ENCODE data around the gene AJAP1.
"Not testable (repeated sequence)": the region's sequence is repeated elsewhere in the genome, so short reads cannot be mapped to it uniquely, and the experiment has no call there.

The AJAP1 gene

DNA sequence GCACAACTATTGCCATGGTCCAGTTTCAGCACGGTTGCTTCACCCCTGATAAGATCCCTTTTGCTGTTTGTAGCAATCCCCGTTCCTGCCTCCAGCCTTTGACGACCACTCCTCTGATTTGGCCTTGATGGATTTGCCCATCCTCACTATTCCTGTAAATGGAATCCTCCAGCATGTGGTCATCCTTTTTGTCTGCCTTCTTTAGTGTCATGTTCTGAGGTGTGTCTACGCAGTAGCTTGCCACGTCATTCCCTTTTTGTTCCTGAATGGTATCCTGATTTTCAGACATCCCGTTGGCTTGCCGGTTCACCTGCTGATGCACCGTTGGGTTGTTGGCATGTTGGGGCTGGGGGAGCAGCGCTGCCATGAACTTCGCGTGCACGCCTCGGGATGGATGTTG lies 7.8 kb downstream of the AJAP1 start:
- Histone ChIP-seq H3K27ac (no peak overlapping the region), H3K27me3 (replicated peaks) (no peaks in the 10 kb centered on the region), H3K36me3 (replicated peaks) (no peaks in the 10 kb centered on the region), H3K4me3 (ENCODE audit: low read depth, low read length) (no peak overlapping the region)
- TF ChIP-seq, protein P1, sequence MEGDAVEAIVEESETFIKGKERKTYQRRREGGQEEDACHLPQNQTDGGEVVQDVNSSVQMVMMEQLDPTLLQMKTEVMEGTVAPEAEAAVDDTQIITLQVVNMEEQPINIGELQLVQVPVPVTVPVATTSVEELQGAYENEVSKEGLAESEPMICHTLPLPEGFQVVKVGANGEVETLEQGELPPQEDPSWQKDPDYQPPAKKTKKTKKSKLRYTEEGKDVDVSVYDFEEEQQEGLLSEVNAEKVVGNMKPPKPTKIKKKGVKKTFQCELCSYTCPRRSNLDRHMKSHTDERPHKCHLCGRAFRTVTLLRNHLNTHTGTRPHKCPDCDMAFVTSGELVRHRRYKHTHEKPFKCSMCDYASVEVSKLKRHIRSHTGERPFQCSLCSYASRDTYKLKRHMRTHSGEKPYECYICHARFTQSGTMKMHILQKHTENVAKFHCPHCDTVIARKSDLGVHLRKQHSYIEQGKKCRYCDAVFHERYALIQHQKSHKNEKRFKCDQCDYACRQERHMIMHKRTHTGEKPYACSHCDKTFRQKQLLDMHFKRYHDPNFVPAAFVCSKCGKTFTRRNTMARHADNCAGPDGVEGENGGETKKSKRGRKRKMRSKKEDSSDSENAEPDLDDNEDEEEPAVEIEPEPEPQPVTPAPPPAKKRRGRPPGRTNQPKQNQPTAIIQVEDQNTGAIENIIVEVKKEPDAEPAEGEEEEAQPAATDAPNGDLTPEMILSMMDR (IDR thresholded peaks at IDR 0.05; ENCODE audit: low read depth, low read length, missing control alignments): no peak
- in situ Hi-C loops (cut with HindIII; ENCODE audit: low pct_ligation_motif_present, low sequenced_read_pairs): no loop called here
- no peak for DNase-seq

DNA sequence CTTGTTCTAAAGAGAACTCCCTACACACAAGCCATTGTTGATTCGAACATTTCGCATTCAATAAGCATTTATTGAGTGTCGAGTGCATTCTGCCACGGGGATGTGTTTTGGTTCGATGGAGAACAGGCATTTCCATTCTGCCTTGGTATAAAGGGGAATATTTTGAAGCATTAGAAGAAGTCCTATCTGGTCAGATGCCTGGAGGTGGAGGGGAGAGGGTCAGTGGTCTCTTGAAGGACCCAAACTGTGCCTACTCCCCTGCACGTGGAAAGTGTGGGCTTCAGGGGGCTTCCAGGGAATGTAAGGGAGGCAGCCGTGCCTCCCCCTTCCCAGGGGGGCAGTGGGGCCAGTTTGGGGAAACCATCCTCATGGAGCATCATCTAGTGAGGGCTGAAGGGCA lies 8.3 kb downstream of the AJAP1 start:
- TF ChIP-seq, protein P1 (IDR thresholded peaks at IDR 0.05; ENCODE audit: low read depth, low read length, missing control alignments): no peak

DNA sequence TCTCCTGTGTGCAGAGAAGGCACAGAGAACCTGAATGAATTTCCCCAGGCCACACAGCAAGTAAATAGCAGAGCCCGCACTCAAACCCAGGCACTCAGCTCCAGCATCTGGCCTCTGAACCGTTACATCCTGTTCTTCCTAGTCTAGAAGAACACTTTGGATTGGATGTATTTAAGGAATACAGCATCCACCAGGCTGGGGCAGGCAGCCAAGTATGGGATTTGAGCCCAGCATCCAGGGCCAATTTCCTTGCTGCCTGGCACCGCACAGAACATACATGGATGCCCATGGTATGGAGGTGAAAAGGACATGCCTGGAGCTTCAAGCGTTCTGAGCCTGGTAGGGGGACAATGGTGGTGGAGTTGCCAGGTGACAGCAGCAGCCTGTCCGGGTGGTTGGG lies 9.7 kb downstream of the AJAP1 start:
- TF ChIP-seq, protein P1 (IDR thresholded peaks at IDR 0.05; ENCODE audit: low read depth, low read length, missing control alignments): no peak
- Histone ChIP-seq H3K27me3 (replicated peaks) (no peaks in the 10 kb centered on the region), H3K36me3 (replicated peaks) (no peaks in the 10 kb centered on the region), H3K4me3 (ENCODE audit: low read depth, low read length) (no peak overlapping the region), H3K27ac (peak overlapping the region; percentile 17)
- in situ Hi-C loops (cut with HindIII; ENCODE audit: low pct_ligation_motif_present, low sequenced_read_pairs): no loop called here
- DNase-seq: no peak

More for the DNA sequence above, 8.3 kb downstream of the AJAP1 start:
- H3K36me3 ChIP-seq (replicated peaks): no peaks in the 10 kb centered on the region
- in situ Hi-C loops (cut with HindIII; ENCODE audit: low pct_ligation_motif_present, low sequenced_read_pairs): no loop called here
- no peak overlapping the region for H3K27ac ChIP-seq
- no peak overlapping the region for H3K4me3 ChIP-seq (ENCODE audit: low read depth, low read length)
- no peaks in the 10 kb centered on the region for H3K27me3 ChIP-seq (replicated peaks)
- DNase-seq: no peak

DNA sequence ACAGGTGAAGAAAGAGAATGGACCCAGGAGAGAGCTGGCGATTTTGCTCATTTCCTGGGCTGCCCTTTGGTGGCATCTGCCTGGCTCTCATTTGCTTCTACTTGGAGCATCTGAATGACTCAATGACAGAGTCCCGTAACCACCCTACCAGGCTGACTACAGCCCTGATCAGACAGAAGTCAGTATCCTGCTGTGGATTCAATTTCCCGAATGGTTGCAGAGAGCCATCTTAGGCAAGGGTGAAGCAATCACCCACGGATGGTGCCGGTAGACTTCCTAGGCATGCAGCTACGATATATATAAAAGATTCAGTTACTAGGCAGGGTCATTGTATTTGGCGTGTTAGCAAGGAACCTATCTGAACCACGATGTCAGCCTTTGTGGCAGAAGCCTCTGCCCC lies 10.2 kb downstream of the AJAP1 start:
- Histone ChIP-seq H3K27me3 (replicated peaks) (no peaks in the 10 kb centered on the region), H3K4me3 (ENCODE audit: low read depth, low read length) (no peak overlapping the region), H3K27ac (peak overlapping the region; percentile 54), H3K36me3 (replicated peaks) (no peaks in the 10 kb centered on the region)
- in situ Hi-C loops (cut with HindIII; ENCODE audit: low pct_ligation_motif_present, low sequenced_read_pairs): no loop called here
- TF ChIP-seq, protein P1 (IDR thresholded peaks at IDR 0.05; ENCODE audit: low read depth, low read length, missing control alignments): no peak
- DNase-seq: no peak

DNA sequence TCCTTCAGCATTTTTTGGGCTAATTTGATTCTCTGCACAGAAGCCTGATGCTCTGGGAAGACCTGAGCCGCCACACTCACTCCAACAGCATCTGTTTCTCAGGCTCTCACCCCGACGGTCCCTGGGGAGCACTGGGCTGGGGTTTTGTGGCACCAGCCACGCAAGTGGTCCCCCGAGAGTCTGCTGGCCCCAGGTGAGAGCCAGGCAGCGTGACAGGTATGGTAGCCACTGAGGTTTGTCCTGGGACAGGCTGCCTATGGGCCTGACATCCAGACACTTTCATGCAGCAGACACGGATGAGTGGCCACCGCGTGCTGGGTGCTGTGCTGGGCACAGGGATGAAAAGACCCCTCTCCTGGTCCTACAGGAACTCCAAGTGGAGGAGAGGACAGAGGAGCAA lies 11.0 kb downstream of the AJAP1 start:
- H3K36me3 ChIP-seq (replicated peaks): no peaks in the 10 kb centered on the region
- DNase-seq: no peak
- in situ Hi-C loops (cut with HindIII; ENCODE audit: low pct_ligation_motif_present, low sequenced_read_pairs): no loop called here
- H3K4me3 ChIP-seq (ENCODE audit: low read depth, low read length): no peak overlapping the region
- TF ChIP-seq, protein P1 (IDR thresholded peaks at IDR 0.05; ENCODE audit: low read depth, low read length, missing control alignments): no peak
- H3K27ac ChIP-seq: peak overlapping the region; percentile 54
- H3K27me3 ChIP-seq (replicated peaks): no peaks in the 10 kb centered on the region

DNA sequence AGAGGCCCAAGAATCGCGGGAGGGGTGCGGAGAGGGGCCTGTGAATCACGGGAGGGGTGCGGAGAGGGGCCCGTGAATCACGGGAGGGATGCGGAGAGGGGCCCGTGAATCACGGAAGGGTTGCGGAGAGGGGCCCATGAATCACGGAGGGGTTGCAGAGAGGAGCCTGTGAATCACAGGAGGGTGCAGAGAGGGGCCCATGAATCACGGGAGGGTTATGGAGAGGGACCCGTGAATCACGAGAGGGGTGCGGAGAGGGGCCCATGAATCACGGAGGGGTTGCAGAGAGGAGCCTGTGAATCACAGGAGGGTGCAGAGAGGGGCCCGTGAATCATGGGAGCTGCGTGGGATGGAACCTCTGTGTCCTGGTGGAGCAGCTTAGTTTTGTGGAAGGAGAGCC lies 12.3 kb downstream of the AJAP1 start:
- peak; percentile 82 for DNase-seq
- H3K4me3 ChIP-seq (ENCODE audit: low read depth, low read length); H3K27me3 ChIP-seq (replicated peaks); in situ Hi-C loops (cut with HindIII; ENCODE audit: low pct_ligation_motif_present, low sequenced_read_pairs); H3K36me3 ChIP-seq (replicated peaks): not testable (repeated sequence)
- H3K27ac ChIP-seq: peak overlapping the region; percentile 95
